CD14-positive monocyte (primary cell): ENCODE data around the gene HLA-DQA1. TPM values are rescaled to one million over a fixed set of nuclear protein-coding genes. Genes with fewer than 3 reads are reported as not detected.

Experiments used
- DNase-seq, 3 donors: peaks; one replicate each; pipeline ENCODE4 v3.0.0-alpha.2; 2011 to 2022
- H2AFZ ChIP-seq: 2 replicates; pipeline ENCODE4 v1.6.0; 2012; ENCODE audit warnings: mild to moderate bottlenecking, low read depth, low read length, inconsistent platforms; ENCODE audit not compliant: insufficient read depth, poor library complexity, severe bottlenecking
- H3K27ac ChIP-seq, 2 donors: 1 replicate in 1 of 2; 2 replicates in 1 of 2; pipeline ENCODE4 v1.5.1; 2012 to 2013; ENCODE audit warnings: low read length in 2 of 2, control low read depth in 1 of 2, inconsistent platforms in 1 of 2, low read depth in 1 of 2, mild to moderate bottlenecking in 1 of 2
- H3K27me3 ChIP-seq, 2 donors: one replicate each; pipeline versions ENCODE4 v1.6.0 to v1.6.1; 2011 to 2013; ENCODE audit warnings: low read length in 2 of 2; ENCODE audit not compliant: control insufficient read depth in 2 of 2, insufficient read depth in 2 of 2
- H3K36me3 ChIP-seq, 2 donors: replicated peaks in 1 of 2; 1 replicate in 1 of 2; 2 replicates in 1 of 2; pipeline versions ENCODE4 v1.5.1 to v1.6.1; 2012 to 2013; ENCODE audit warnings: low read length in 2 of 2, control low read depth in 1 of 2, inconsistent platforms in 1 of 2, mild to moderate bottlenecking in 1 of 2; ENCODE audit not compliant: insufficient read depth in 2 of 2, control insufficient read depth in 1 of 2
- H3K4me1 ChIP-seq, 2 donors: 1 replicate in 1 of 2; 2 replicates in 1 of 2; pipeline versions ENCODE4 v1.5.1 to v1.6.1; 2012 to 2013; ENCODE audit warnings: low read length in 2 of 2, control low read depth in 1 of 2, inconsistent platforms in 1 of 2, mild to moderate bottlenecking in 1 of 2, moderate library complexity in 1 of 2; ENCODE audit not compliant: insufficient read depth in 2 of 2, control insufficient read depth in 1 of 2
- H3K4me2 ChIP-seq: replicated peaks from 2 replicates; pipeline ENCODE3; 2012; ENCODE audit warnings: low read length, moderate library complexity, mild to moderate bottlenecking; ENCODE audit not compliant: poor library complexity, severe bottlenecking; ENCODE audit errors: extremely low read depth
- H3K4me3 ChIP-seq, 3 experiments: fragments of 200-600 bp in 1 of 3; sonication (generic) in 1 of 3; replicated peaks in 1 of 3; 1 replicate in 2 of 3; 2 replicates in 1 of 3; pipeline ENCODE4 v1.5.1; 2011 to 2013; ENCODE audit warnings: low read length in 3 of 3, mild to moderate bottlenecking in 3 of 3, control low read depth in 2 of 3, low read depth in 2 of 3, inconsistent platforms in 1 of 3, moderate library complexity in 1 of 3
- H3K79me2 ChIP-seq: 2 replicates; pipeline ENCODE4 v1.6.0; 2012; ENCODE audit warnings: mild to moderate bottlenecking, control low read depth, inconsistent platforms, low read length, moderate library complexity; ENCODE audit not compliant: insufficient read depth
- H3K9ac ChIP-seq: 2 replicates; pipeline ENCODE4 v1.6.0; 2017; ENCODE audit warnings: low read length, mild to moderate bottlenecking; ENCODE audit not compliant: insufficient read depth, poor library complexity, severe bottlenecking
- H3K9me3 ChIP-seq, 2 donors: replicated peaks in 1 of 2; 1 replicate in 1 of 2; 2 replicates in 1 of 2; pipeline versions ENCODE4 v1.5.1 to v1.6.1; 2012 to 2013; ENCODE audit warnings: low read length in 2 of 2, control low read depth in 1 of 2; ENCODE audit not compliant: control insufficient read depth in 1 of 2, insufficient read depth in 1 of 2
- H4K20me1 ChIP-seq: 2 replicates; pipeline ENCODE4 v1.6.0; 2012; ENCODE audit warnings: mild to moderate bottlenecking, low read length, control low read depth, moderate library complexity; ENCODE audit not compliant: insufficient read depth
- H3K27ac Mint-ChIP-seq, 7 donors: one replicate each; pipeline ENCODE4 v1.8.0; 2020; ENCODE audit warnings: mild to moderate bottlenecking in 7 of 7, mixed read lengths in 7 of 7, moderate library complexity in 6 of 7, inconsistent platforms in 2 of 7
- H3K27me3 Mint-ChIP-seq, 3 donors: one replicate each; pipeline ENCODE4 v1.8.0; 2021 to 2022; ENCODE audit warnings: low read depth in 3 of 3, mild to moderate bottlenecking in 3 of 3, mixed read lengths in 3 of 3, moderate library complexity in 3 of 3, inconsistent platforms in 1 of 3
- H3K36me3 Mint-ChIP-seq, 2 donors: one replicate each; pipeline ENCODE4 v1.8.0; 2020; ENCODE audit warnings: mixed read lengths in 2 of 2, inconsistent platforms in 1 of 2, mild to moderate bottlenecking in 1 of 2
- H3K4me1 Mint-ChIP-seq: one replicate; pipeline ENCODE4 v1.8.0; 2020; ENCODE audit warnings: mild to moderate bottlenecking, mixed read lengths
- H3K4me3 Mint-ChIP-seq, 2 donors: one replicate each; pipeline ENCODE4 v1.8.0; 2020; ENCODE audit warnings: mild to moderate bottlenecking in 2 of 2, mixed read lengths in 2 of 2, moderate library complexity in 1 of 2
- H3K9me3 Mint-ChIP-seq, 7 donors: one replicate each; pipeline ENCODE4 v1.8.0; 2020 to 2022; ENCODE audit warnings: mixed read lengths in 7 of 7, mild to moderate bottlenecking in 6 of 7, moderate library complexity in 6 of 7, inconsistent platforms in 2 of 7
- WGBS: methylation state at CpG from one replicate; pipeline ENCODE4 v1.1.5; 2013; ENCODE audit warnings: missing lambda C conversion rate; ENCODE audit not compliant: insufficient coverage; 5-methylcytosine and 5-hydroxymethylcytosine counted together
- intact Hi-C, 2 donors: fragments of 100-400 bp; cut with micrococcal nuclease; formaldehyde crosslinking; loops; one replicate each; pipeline versions ENCODE4 v1.15.0 to v1.15.1; 2023
- polyA plus RNA-seq, 3 donors: library from polyadenylated mRNA; depleted of rRNA in 1 of 3; unstranded in 2 of 3; stranded (reverse) in 1 of 3; fragments of 300-500 nt in 2 of 3; fragments of >200 nt in 1 of 3; fragmentation: Illumina TruSeq in 2 of 3; gene quantifications; 1 replicate in 2 of 3; 2 replicates in 1 of 3; pipeline ENCODE4 v1.2.3, GENCODE V29; 2012 to 2021
- TF ChIP-seq, protein P1 (sequence below): fragments of 200-600 bp; IDR thresholded peaks from one replicate; pipeline ENCODE4 v1.8.0; 2022; ENCODE audit warnings: antibody characterized with exemption, mild to moderate bottlenecking

Gene HLA-DQA1
- polyA plus RNA-seq, 3 donors, result 98.1 to 191 (median 117) TPM

DNA sequence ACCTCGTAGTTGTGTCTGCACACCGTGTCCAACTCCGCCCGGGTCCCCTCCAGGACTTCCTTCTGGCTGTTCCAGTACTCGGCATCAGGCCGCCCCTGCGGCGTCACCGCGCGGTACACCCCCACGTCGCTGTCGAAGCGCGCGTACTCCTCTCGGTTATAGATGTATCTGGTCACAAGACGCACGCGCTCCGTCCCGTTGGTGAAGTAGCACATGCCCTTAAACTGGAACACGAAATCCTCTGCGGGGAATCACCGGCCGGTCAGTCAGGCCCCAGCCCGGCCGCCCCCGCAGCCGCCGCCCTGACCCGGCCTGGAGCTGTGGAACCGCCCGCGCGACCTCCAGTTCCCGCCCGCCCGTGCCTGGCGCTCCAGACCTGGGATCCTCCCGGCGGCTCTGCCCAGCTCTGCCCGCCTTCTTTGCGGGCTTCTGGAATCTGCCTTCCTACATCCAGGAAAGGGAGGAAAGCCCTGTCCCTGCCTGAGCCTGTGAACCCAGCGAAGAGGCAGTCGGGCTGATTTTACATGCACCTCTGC is 27.7 kb downstream of the HLA-DQA1 start:
- peaks cover 6% of the 10 kb centered on the region for H3K79me2 ChIP-seq

DNA sequence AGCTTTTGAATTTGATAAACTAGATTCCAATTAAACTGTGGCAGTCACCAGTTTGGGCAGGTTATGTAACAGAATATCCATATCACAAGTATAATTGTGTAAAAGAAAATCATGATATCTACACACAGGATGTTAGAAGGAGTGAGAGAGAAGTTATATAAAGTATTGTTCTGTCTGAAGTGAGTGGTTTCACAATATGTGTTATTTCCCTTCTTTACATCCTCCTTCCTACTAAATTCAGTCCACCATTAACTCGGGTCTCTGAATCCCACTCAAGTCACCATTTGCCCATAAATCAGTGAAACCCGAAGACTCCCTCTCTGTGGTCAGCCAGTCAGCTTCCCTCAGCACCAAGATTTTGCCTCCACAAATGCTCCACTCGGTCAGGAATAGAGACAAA is 28.5 kb downstream of the HLA-DQA1 start:
- no peak for DNase-seq
- no peaks in the 10 kb centered on the region for H3K27me3 ChIP-seq
- Mint-ChIP-seq H3K27me3 (peaks cover 1 to 15% (median 3%) of the 10 kb centered on the region in 3 donors), H3K9me3 (peaks cover 0 to 18% (median 3%) of the 10 kb centered on the region in 7 donors), H3K4me1 (peaks cover 53% of the 10 kb centered on the region), H3K36me3 (peaks cover 32 to 48% of the 10 kb centered on the region in 2 donors), H3K4me3 (peak overlapping the region; percentile 97 to 100), H3K27ac (peak overlapping the region; percentile 86 to 99 (median 98))
- peak overlapping the region; percentile 72 for H3K4me2 ChIP-seq
- TF ChIP-seq, protein P1, sequence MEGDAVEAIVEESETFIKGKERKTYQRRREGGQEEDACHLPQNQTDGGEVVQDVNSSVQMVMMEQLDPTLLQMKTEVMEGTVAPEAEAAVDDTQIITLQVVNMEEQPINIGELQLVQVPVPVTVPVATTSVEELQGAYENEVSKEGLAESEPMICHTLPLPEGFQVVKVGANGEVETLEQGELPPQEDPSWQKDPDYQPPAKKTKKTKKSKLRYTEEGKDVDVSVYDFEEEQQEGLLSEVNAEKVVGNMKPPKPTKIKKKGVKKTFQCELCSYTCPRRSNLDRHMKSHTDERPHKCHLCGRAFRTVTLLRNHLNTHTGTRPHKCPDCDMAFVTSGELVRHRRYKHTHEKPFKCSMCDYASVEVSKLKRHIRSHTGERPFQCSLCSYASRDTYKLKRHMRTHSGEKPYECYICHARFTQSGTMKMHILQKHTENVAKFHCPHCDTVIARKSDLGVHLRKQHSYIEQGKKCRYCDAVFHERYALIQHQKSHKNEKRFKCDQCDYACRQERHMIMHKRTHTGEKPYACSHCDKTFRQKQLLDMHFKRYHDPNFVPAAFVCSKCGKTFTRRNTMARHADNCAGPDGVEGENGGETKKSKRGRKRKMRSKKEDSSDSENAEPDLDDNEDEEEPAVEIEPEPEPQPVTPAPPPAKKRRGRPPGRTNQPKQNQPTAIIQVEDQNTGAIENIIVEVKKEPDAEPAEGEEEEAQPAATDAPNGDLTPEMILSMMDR, result no peak
- intact Hi-C loops, result loop anchor here in 1 of 2 donors (5.0 kb wide), 1 partner anchor 38 kb away; no protein-coding TSS in a partner anchor
- H3K9ac ChIP-seq, result peak overlapping the region; percentile 51
- peak overlapping the region; percentile 59 to 94 (median 78) for H3K4me3 ChIP-seq
- 0% methylated on average over 3 of the region's 3 CpGs for WGBS
- peak overlapping the region in 1 of 2 donors; percentile 67 for H3K27ac ChIP-seq
- no peaks in the 10 kb centered on the region for H4K20me1 ChIP-seq
- no peak overlapping the region for H2AFZ ChIP-seq
- H3K9me3 ChIP-seq, result no peaks in the 10 kb centered on the region
- H3K4me1 ChIP-seq, result peaks cover 20 to 28% of the 10 kb centered on the region in 2 donors
- H3K79me2 ChIP-seq, result peaks cover 6% of the 10 kb centered on the region
- peaks cover 4 to 12% of the 10 kb centered on the region in 2 donors for H3K36me3 ChIP-seq

More for the DNA sequence above, 27.7 kb downstream of the HLA-DQA1 start:
- H3K9me3 ChIP-seq, result no peaks in the 10 kb centered on the region
- Mint-ChIP-seq H3K4me1 (peaks cover 48% of the 10 kb centered on the region), H3K27me3 (peaks cover 1 to 15% (median 3%) of the 10 kb centered on the region in 3 donors), H3K4me3 (peak overlapping the region; percentile 97 to 100), H3K27ac (peak overlapping the region; percentile 19 to 99 (median 98)), H3K9me3 (peaks cover 0 to 16% (median 3%) of the 10 kb centered on the region in 7 donors), H3K36me3 (peaks cover 39 to 56% of the 10 kb centered on the region in 2 donors)
- intact Hi-C loops, result loop anchor here in 1 of 2 donors (5.0 kb wide), 1 partner anchor 38 kb away; no protein-coding TSS in a partner anchor
- peaks cover 9 to 19% of the 10 kb centered on the region in 2 donors for H3K36me3 ChIP-seq
- H3K4me3 ChIP-seq, result peak overlapping the region; percentile 59 to 94 (median 78)
- H3K4me2 ChIP-seq, result peak overlapping the region; percentile 72
- no peaks in the 10 kb centered on the region for H4K20me1 ChIP-seq
- peak overlapping the region in 1 of 2 donors; percentile 67 for H3K27ac ChIP-seq
- no peaks in the 10 kb centered on the region for H3K27me3 ChIP-seq
- no peak overlapping the region for H2AFZ ChIP-seq
- peak; percentile 46 to 70 (median 65) for DNase-seq
- H3K4me1 ChIP-seq, result peaks cover 17 to 21% of the 10 kb centered on the region in 2 donors
- H3K9ac ChIP-seq, result peak overlapping the region; percentile 51
- WGBS, result under 1% methylated on average over 36 of the region's 47 CpGs
- TF ChIP-seq, protein P1, result no peak
